Spleen (tissue), 7 donors: ENCODE measurements around the gene PRELID3B.

Source experiments
- CTCF ChIP-seq, 11 experiments: fragments of 200-600 bp in 7 of 11; fragments of 450-650 bp in 4 of 11; sonication (generic) in 4 of 11; IDR thresholded peaks in 8 of 11; conservative IDR thresholded peaks in 3 of 11; 1 replicate in 7 of 11; 2 replicates in 4 of 11; pipeline versions ENCODE4 v1.4.0 to v1.8.0; 2016 to 2021; ENCODE audit warnings: antibody characterized with exemption in 11 of 11, inconsistent platforms in 4 of 11, mild to moderate bottlenecking in 1 of 11
- POLR2A ChIP-seq, 3 donors: fragments of 450-650 bp; IDR thresholded peaks; one replicate each; pipeline ENCODE4 v1.5.1; 2017; ENCODE audit warnings: antibody characterized with exemption in 3 of 3, mild to moderate bottlenecking in 1 of 3
- POLR2AphosphoS5 ChIP-seq, 3 donors: sonication (generic); formaldehyde crosslinking; IDR thresholded peaks; one replicate each; pipeline ENCODE4 v1.5.1; 2017; ENCODE audit warnings: antibody characterized with exemption in 3 of 3
- donor health status: DM: no; HTN: no; CAD: no; lungs with moderate emphysema.
- donor health status: DM: no; HTN: no; CAD: no.
- donor health status: DM: no; HTN: no; CAD: no.

GRCh38 chr20:59030911-59031563, 11.5 kb downstream of the PRELID3B start:
- TF ChIP-seq CTCF (IDR thresholded peaks at IDR 0.05 in 8 of 11, conservative IDR thresholded peaks at IDR 0.05 in 3 of 11) (no peak), POLR2A (IDR thresholded peaks at IDR 0.05) (no peak), POLR2AphosphoS5 (IDR thresholded peaks at IDR 0.05) (no peak)
